Peyer's patch (tissue), 4 donors: Measurements from ENCODE around the gene FRS2. TPM values are rescaled to one million over a fixed set of nuclear protein-coding genes. Genes with fewer than 3 reads are reported as not detected.
A peak's percentile ranks its signal among the peaks of the same experiment; 100 is the strongest.

Experiments used
- DNase-seq, 3 donors: peaks; one replicate each; pipeline ENCODE4 v3.0.0-alpha.2; 2017 to 2019
- H3K27ac ChIP-seq, 4 donors: fragments of 200-600 bp; sonication (generic); one replicate each; pipeline ENCODE4 v1.5.1; 2016 to 2019
- H3K27me3 ChIP-seq, 2 donors: fragments of 200-600 bp; sonication (generic); one replicate each; pipeline ENCODE4 v1.5.1; 2019
- H3K36me3 ChIP-seq, 3 donors: fragments of 200-600 bp; sonication (generic); one replicate each; pipeline ENCODE4 v1.5.1; 2016 to 2019
- H3K4me1 ChIP-seq, 4 donors: fragments of 200-600 bp; sonication (generic); one replicate each; pipeline ENCODE4 v1.5.1; 2016 to 2019
- H3K4me3 ChIP-seq, 4 donors: fragments of 200-600 bp; sonication (generic); 1 replicate in 3 of 4; 2 replicates in 1 of 4; pipeline ENCODE4 v1.5.1; 2016 to 2019; ENCODE audit warnings: mild to moderate bottlenecking in 1 of 4
- H3K9me3 ChIP-seq, 4 donors: fragments of 200-600 bp; sonication (generic); one replicate each; pipeline ENCODE4 v1.5.1; 2016 to 2019; ENCODE audit warnings: mild to moderate bottlenecking in 1 of 4
- CTCF ChIP-seq, 6 experiments: fragments of 450-650 bp in 4 of 6; fragments of 200-600 bp in 2 of 6; sonication (generic) in 1 of 6; IDR thresholded peaks; one replicate each; pipeline ENCODE4 v1.5.1; 2017 to 2019; ENCODE audit warnings: antibody characterized with exemption in 6 of 6, mild to moderate bottlenecking in 3 of 6, moderate library complexity in 1 of 6
- POLR2A ChIP-seq, 2 donors: fragments of 450-650 bp; IDR thresholded peaks; one replicate each; pipeline ENCODE4 v1.5.1; 2017; ENCODE audit warnings: antibody characterized with exemption in 2 of 2, mild to moderate bottlenecking in 2 of 2, moderate library complexity in 2 of 2
- total RNA-seq, 4 donors: library from RNA; depleted of rRNA; stranded (reverse); fragments of >200 nt; gene quantifications; one replicate each; pipeline ENCODE4 v1.1.0, GENCODE V29; 2016

FRS2 gene
- total RNA-seq, 4 donors from 2014 or later, result 14.6 to 64.4 (median 43.2) TPM

GRCh38 chr12:69474456-69474855 is 4.3 kb downstream of the FRS2 start:
- TF ChIP-seq CTCF (IDR thresholded peaks at IDR 0.05), result no peak
- no peak for TF ChIP-seq POLR2A (IDR thresholded peaks at IDR 0.05)
- no peak for DNase-seq
- Histone ChIP-seq H3K36me3 (no peaks in the 10 kb centered on the region), H3K27me3 (no peaks in the 10 kb centered on the region), H3K27ac (peak overlapping the region in 1 of 4 donors; percentile 20), H3K4me3 (no peak overlapping the region), H3K4me1 (peaks cover 0 to 46% (median 9%) of the 10 kb centered on the region in 4 donors), H3K9me3 (no peaks in the 10 kb centered on the region)

- TF ChIP-seq CTCF (IDR thresholded peaks at IDR 0.05) (no peak), POLR2A (IDR thresholded peaks at IDR 0.05) (no peak)
- H3K4me1 ChIP-seq, result peaks cover 0 to 46% (median 7%) of the 10 kb centered on the region in 4 donors
- no peaks in the 10 kb centered on the region for H3K36me3 ChIP-seq
- no peak for DNase-seq
- H3K4me3 ChIP-seq, result no peak overlapping the region
- H3K27me3 ChIP-seq, result no peaks in the 10 kb centered on the region
- H3K27ac ChIP-seq, result peak overlapping the region in 1 of 4 donors; percentile 44
- H3K9me3 ChIP-seq, result no peaks in the 10 kb centered on the region
These were observed 5.2 kb downstream of the FRS2 start for GRCh38 chr12:69475237-69475975.

- Histone ChIP-seq H3K27ac (peak overlapping the region in 1 of 4 donors; percentile 44), H3K27me3 (no peaks in the 10 kb centered on the region), H3K36me3 (no peaks in the 10 kb centered on the region), H3K4me3 (no peak overlapping the region), H3K4me1 (peaks cover 0 to 40% (median 6%) of the 10 kb centered on the region in 4 donors), H3K9me3 (no peaks in the 10 kb centered on the region)
- no peak for DNase-seq
- TF ChIP-seq POLR2A (IDR thresholded peaks at IDR 0.05) (no peak), CTCF (IDR thresholded peaks at IDR 0.05) (no peak)
These were observed 6.3 kb downstream of the FRS2 start for GRCh38 chr12:69476276-69477017.

- Histone ChIP-seq H3K36me3 (no peaks in the 10 kb centered on the region), H3K27ac (no peak overlapping the region), H3K9me3 (no peaks in the 10 kb centered on the region), H3K4me3 (no peak overlapping the region), H3K4me1 (peaks cover 0 to 16% (median 0%) of the 10 kb centered on the region in 4 donors), H3K27me3 (no peaks in the 10 kb centered on the region)
- DNase-seq, result no peak
- TF ChIP-seq CTCF (IDR thresholded peaks at IDR 0.05), result no peak
- TF ChIP-seq POLR2A (IDR thresholded peaks at IDR 0.05), result no peak
These were observed 9.5 kb downstream of the FRS2 start for GRCh38 chr12:69479675-69480074.

- no peaks in the 10 kb centered on the region for H3K36me3 ChIP-seq
- no peak overlapping the region for H3K27ac ChIP-seq
- H3K4me3 ChIP-seq, result no peak overlapping the region
- H3K9me3 ChIP-seq, result no peaks in the 10 kb centered on the region
- H3K4me1 ChIP-seq, result peaks cover 0 to 9% (median 0%) of the 10 kb centered on the region in 4 donors
- TF ChIP-seq POLR2A (IDR thresholded peaks at IDR 0.05) (no peak), CTCF (IDR thresholded peaks at IDR 0.05) (no peak)
- DNase-seq, result no peak
- H3K27me3 ChIP-seq, result no peaks in the 10 kb centered on the region
These were observed 10.5 kb downstream of the FRS2 start for GRCh38 chr12:69480698-69481097.
